ENCODE results near the gene EVC2.

DNA sequence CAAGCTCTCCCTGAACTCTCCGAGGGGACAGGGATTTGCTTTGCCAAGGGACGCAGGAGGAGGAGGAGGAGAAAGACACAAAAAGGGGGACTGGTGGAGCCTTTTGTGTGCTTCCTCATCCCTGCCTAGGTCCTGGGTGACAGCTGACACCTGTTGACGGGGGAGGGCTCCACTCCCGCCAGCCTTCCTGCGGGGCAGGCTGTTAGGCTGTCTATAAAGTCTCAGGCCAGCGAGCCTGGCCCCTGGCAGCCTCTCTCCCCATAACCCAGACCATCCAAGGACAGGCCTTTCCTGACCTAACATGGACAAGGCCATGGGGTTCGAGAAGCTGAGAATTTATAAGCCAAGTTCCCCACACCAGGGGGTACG lies 832 bp upstream of the EVC2 start:
- TF ChIP-seq CTCF (conservative IDR thresholded peaks at IDR 0.05; ENCODE audit: low read depth, low read length) (no peak), EZH2 (IDR thresholded peaks at IDR 0.05; ENCODE audit: borderline replicate concordance, low read depth, low read length, poor library complexity, severe bottlenecking) (no peak)
